Measurements from ENCODE around the gene BRAT1.

The BRAT1 gene

DNA sequence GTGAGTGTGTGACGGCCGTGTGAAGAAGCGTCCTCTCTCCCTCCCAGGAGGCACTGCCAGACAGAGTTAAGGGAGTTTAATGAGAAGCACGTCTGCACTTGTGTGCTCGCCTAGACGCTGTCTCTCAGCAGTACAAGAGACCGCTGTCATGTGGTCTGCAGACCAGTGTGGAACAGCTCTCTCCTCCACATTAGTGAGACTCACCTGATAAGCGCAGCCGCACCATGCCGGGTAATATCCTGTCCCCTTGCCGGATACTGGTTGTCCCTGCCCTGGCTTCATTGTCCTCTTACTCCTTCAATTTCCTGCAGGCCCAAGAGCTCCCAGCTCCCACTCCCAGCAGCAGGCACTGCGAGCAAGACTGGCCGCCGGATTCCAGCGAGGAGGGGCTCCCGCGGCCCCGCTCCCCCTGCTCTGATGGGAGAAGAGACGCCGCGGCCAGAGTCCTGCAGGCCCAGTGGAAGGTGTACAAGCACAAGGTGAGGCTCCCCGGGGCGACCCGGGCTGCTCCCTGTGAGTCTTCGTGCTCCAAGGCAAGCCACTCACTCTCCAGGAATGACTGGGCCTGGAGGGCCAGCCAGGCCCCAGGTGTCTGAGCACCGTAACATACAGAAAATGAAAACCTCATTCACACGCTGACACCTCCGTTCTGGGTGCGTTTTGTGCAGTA is 43.0 kb upstream of the BRAT1 start:
- TF ChIP-seq, protein P1, sequence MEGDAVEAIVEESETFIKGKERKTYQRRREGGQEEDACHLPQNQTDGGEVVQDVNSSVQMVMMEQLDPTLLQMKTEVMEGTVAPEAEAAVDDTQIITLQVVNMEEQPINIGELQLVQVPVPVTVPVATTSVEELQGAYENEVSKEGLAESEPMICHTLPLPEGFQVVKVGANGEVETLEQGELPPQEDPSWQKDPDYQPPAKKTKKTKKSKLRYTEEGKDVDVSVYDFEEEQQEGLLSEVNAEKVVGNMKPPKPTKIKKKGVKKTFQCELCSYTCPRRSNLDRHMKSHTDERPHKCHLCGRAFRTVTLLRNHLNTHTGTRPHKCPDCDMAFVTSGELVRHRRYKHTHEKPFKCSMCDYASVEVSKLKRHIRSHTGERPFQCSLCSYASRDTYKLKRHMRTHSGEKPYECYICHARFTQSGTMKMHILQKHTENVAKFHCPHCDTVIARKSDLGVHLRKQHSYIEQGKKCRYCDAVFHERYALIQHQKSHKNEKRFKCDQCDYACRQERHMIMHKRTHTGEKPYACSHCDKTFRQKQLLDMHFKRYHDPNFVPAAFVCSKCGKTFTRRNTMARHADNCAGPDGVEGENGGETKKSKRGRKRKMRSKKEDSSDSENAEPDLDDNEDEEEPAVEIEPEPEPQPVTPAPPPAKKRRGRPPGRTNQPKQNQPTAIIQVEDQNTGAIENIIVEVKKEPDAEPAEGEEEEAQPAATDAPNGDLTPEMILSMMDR (IDR thresholded peaks at IDR 0.05; ENCODE audit: low read length, missing control alignments): no peak
- no peak for DNase-seq (ENCODE audit: low read depth)
- H3K4me3 ChIP-seq (replicated peaks; ENCODE audit: low read depth, low read length): no peak overlapping the region

DNA sequence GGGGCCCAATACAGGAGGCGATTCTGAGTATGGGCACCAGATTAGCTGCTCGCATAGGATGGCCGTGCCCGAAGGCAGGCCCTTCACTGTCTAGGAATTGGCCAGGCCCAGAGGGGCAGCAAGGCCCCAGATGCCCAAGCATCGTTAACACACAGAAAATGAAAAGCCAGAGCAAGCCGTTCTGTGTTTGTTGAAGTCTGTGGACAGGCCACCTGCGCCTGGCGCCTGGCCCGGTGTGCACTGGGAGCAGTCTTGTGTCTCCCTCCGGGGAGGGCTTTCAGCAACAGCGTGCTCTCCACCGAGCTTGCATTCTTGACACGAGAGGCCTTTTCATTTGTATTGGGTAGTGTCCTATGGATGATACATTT is 41.9 kb upstream of the BRAT1 start:
- H3K4me3 ChIP-seq (replicated peaks; ENCODE audit: low read depth, low read length): no peak overlapping the region
- no peak for DNase-seq (ENCODE audit: low read depth)
- TF ChIP-seq, protein P1 (IDR thresholded peaks at IDR 0.05; ENCODE audit: low read length, missing control alignments): no peak

DNA sequence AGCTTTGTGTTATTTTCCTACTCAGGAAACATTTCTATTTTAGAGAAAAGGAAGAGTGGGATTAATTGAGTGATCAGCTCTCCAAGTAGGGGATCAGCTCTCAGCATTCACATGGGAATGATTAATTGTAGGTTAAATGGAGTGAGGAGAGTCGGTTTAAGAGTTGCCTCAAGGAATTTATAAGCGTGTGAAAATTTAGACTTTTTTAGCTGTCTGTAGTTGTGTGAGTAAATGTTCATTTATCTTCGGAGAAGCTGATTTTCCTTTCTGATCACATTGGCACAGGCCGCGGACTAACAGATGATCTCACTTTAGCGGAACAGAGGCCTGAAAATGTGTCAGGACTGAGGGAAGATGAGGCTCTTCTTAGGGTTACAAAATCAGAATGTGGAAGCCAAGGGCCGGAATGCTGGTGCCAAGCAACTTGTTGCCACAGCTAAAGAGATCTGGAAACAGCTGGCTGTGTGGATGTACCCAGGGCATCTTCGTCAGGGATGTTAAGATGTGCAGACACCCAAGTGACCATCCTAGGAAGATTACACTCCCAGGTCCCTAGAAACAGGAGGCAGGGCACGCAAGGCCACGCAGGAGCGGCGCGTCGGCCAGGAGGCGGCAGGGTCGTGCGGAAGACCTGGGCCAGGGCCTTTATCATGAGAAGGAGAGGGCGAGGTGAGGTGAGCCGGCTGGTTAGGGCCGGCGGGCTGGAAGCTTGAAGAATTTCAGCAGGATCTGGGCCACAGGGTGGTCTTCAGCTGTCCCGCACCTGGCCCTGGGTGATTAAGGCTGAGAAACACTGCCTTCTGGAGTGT is 41.3 kb upstream of the BRAT1 start:
- DNase-seq (ENCODE audit: low read depth): no peak
- TF ChIP-seq, protein P1 (IDR thresholded peaks at IDR 0.05; ENCODE audit: low read length, missing control alignments): no peak
- no peak overlapping the region for H3K4me3 ChIP-seq (replicated peaks; ENCODE audit: low read depth, low read length)

DNA sequence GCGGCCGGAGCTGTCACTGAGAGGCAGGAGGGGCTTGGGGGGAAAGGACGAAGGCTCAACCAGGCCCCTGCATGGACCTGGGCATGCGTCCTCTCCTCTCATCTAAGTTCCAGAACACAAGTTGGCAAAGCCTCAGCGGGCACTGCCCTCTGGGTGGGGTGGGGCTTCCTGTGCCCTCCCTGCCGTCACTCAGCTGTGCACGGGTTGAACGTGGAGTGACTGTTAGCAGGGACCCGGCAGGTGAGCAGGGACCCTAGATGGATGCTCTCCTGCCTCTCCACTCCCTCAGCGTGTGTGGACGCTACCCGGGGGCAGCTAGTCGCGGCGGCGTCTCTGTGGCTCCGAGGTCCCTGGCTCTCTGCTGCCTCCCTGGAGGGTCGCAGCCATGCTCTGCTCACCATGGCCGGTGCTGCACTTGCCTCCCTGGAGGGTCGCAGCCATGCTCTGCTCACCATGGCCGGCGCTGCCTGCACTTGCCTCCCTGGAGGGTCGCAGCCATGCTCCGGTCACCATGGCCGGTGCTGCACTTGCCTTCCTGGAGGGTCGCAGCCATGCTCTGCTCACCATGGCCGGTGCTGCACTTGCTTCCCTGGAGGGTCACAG is 40.0 kb upstream of the BRAT1 start:
- no peak for DNase-seq (ENCODE audit: low read depth)
- TF ChIP-seq, protein P1 (IDR thresholded peaks at IDR 0.05; ENCODE audit: low read length, missing control alignments): no peak
- no peak overlapping the region for H3K4me3 ChIP-seq (replicated peaks; ENCODE audit: low read depth, low read length)

DNA sequence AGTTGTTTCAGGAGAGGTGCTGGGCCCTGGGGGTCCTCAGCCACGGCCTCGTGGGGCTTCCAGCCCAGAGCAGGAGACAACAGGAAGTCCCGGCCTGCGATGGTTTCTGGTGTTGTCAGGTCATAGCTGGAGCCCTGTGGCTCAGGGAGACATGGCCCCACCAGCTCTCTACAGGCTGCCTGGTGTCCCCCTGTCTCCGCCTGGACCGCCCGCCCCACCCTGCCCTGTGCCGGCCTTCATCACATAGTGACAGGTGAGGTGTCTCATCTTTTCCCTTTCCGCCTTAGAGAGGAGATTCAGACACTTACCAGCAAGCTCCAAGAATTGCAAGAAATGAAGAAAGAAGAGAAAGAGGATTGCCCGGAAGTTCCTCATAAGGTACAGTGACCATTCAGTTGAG is 39.3 kb upstream of the BRAT1 start:
- no peak overlapping the region for H3K4me3 ChIP-seq (replicated peaks; ENCODE audit: low read depth, low read length)
- no peak for DNase-seq (ENCODE audit: low read depth)
- TF ChIP-seq, protein P1 (IDR thresholded peaks at IDR 0.05; ENCODE audit: low read length, missing control alignments): no peak

DNA sequence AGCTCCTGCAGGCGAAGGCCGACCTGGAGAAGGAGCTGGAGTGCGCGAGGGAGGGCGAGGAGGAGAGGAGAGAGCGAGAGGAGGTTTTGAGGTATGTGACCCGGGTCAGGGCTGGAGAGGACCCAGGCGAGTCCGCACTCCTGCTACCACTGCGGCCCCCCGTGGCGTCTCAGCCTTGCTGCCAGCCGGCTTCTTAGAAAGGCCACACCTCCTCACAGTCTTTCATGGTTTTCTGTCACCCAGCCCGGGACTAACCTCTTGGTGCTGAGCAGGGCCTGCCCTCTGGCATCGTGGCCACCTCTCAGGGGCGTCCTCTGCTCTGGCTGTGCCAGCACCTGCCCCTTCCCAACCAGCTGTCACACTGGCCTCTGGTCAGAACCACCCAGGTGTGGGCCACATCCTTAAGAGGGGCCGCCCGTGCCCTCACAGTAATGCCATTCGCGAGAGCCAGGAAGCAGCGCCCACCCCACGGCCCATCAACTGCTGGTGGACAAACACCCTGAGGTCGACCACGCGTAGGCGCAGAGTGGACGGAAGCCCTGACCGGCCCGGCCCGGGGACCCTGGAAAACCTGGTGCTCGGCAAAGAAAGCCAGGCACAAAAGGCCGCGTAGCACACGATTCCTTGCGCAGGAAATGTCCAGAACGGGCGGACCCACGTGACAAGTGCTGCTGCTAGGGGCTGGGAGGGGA is 37.9 kb upstream of the BRAT1 start:
- DNase-seq (ENCODE audit: low read depth): no peak
- TF ChIP-seq, protein P1 (IDR thresholded peaks at IDR 0.05; ENCODE audit: low read length, missing control alignments): no peak
- no peak overlapping the region for H3K4me3 ChIP-seq (replicated peaks; ENCODE audit: low read depth, low read length)
